ENCODE data around the gene TRIM9. TPM values are rescaled to one million over a fixed set of nuclear protein-coding genes. Genes with fewer than 3 reads are reported as not detected.

TRIM9 gene
- total and polyA plus RNA-seq, 9 of the 15 experiments (the other 6 are each of a cell fraction or from before 2014, with no cell fraction given) = 0.03 to 0.15 (median 0.04) TPM; not detected in 4

DNA sequence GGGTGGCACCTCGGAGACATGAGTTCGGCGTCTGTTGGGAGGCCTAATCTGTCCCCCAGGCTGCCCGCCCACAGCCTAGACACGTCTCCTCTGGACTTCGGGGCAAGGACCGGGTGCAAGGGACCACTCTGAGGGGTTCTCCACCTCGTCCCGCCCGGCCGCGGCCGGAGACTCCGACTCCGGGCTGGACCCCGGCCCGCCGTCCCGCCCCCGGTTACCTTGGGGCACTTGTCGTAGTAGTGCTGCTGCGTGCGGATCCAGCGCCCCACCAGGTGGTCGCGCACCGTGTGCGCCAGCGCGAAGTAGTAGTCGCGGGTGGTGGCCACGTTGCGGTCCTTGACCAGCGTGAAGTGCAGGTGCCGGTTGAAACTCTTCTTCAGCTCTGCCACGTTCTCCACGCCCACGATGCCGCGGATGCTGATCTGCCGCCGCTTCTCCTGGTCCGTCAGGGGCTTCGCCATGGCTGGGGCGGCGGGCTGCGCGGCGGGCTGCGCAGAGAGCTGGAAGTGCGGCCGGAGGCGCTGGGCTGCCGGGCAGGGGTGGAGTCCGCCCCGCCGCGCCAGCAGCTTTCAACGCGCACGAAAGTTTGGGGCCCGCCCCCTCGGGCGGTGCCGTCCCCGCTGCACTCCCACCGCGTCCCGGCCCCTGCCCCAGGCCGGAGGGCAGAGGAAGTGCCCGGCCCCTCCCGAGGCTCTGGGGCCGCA is 150.8 kb downstream of the TRIM9 start, which contains the start of gene PYGL (continued):
- TF ChIP-seq FUS (optimal IDR thresholded peaks at IDR 0.05; ENCODE audit: low read depth, low read length) (no peak), HNRNPL (IDR thresholded peaks at IDR 0.05; ENCODE audit: low read depth, low read length) (0 out of 2 replicates have a peak, but pooled peaks have one; percentile 34), ZNF695 (CRISPR knock-in tag; IDR thresholded peaks at IDR 0.05) (no peak), DMBX1 (CRISPR knock-in tag; IDR thresholded peaks at IDR 0.05; ENCODE audit: borderline replicate concordance) (no peak), FOXP1 (CRISPR knock-in tag; IDR thresholded peaks at IDR 0.05) (peak; percentile 27; the same call in 1 of the 2 replicates), SMAD4 (CRISPR knock-in tag; conservative IDR thresholded peaks at IDR 0.05) (0 out of 2 replicates have a peak, but pooled peaks have one; percentile 13), ZNF699 (CRISPR knock-in tag; IDR thresholded peaks at IDR 0.05; ENCODE audit: insufficient replicate concordance) (no peak), KDM5B (IDR thresholded peaks at IDR 0.05; ENCODE audit: insufficient replicate concordance, low read depth, low read length) (peak; percentile 78), NR1H2 (CRISPR knock-in tag; IDR thresholded peaks at IDR 0.05) (0 out of 2 replicates have a peak, but pooled peaks have one; percentile 55), MXI1 (IDR thresholded peaks at IDR 0.05; ENCODE audit: low read depth, low read length) (no peak), RBFOX2 (IDR thresholded peaks at IDR 0.05; ENCODE audit: low read depth, low read length) (peak; percentile 92), SOX6 (IDR thresholded peaks at IDR 0.05) (0 out of 2 replicates have a peak, but pooled peaks have one; percentile 27), ZC3H4 (CRISPR knock-in tag; IDR thresholded peaks at IDR 0.05; ENCODE audit: borderline replicate concordance) (no peak), ZNF3 (CRISPR knock-in tag; IDR thresholded peaks at IDR 0.05) (no peak), SP2 (IDR thresholded peaks at IDR 0.05; ENCODE audit: extremely low read depth, low read depth, low read length, poor library complexity, severe bottlenecking) (no peak), KLF10 (CRISPR knock-in tag; IDR thresholded peaks at IDR 0.05) (no peak), ETV1 (tag; conservative IDR thresholded peaks at IDR 0.05; ENCODE audit: low read depth) (no peak), CBFA2T2 (conservative IDR thresholded peaks at IDR 0.05) (no peak), TAF7 (tag; IDR thresholded peaks at IDR 0.05) (peak; percentile 41; the same call in 1 of the 2 replicates), MYC (IDR thresholded peaks at IDR 0.05; ENCODE audit: low read depth, low read length) (peak; percentile 90), MYC (CRISPR knock-in tag; IDR thresholded peaks at IDR 0.05; ENCODE audit: borderline replicate concordance, low read depth) (peak; percentile 55; the same call in 1 of the 2 replicates)
- TF ChIP-seq, protein P1, sequence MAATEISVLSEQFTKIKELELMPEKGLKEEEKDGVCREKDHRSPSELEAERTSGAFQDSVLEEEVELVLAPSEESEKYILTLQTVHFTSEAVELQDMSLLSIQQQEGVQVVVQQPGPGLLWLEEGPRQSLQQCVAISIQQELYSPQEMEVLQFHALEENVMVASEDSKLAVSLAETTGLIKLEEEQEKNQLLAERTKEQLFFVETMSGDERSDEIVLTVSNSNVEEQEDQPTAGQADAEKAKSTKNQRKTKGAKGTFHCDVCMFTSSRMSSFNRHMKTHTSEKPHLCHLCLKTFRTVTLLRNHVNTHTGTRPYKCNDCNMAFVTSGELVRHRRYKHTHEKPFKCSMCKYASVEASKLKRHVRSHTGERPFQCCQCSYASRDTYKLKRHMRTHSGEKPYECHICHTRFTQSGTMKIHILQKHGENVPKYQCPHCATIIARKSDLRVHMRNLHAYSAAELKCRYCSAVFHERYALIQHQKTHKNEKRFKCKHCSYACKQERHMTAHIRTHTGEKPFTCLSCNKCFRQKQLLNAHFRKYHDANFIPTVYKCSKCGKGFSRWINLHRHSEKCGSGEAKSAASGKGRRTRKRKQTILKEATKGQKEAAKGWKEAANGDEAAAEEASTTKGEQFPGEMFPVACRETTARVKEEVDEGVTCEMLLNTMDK (IDR thresholded peaks at IDR 0.05; ENCODE audit: borderline replicate concordance, insufficient read depth, low read depth, low read length, poor library complexity, severe bottlenecking) = no peak
- TF ChIP-seq, protein P2, sequence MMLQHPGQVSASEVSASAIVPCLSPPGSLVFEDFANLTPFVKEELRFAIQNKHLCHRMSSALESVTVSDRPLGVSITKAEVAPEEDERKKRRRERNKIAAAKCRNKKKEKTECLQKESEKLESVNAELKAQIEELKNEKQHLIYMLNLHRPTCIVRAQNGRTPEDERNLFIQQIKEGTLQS (IDR thresholded peaks at IDR 0.05) = no peak
- TF ChIP-seq, protein P2 (CRISPR knock-in tag; conservative IDR thresholded peaks at IDR 0.05) = no peak
- TF ChIP-seq, protein P3, sequence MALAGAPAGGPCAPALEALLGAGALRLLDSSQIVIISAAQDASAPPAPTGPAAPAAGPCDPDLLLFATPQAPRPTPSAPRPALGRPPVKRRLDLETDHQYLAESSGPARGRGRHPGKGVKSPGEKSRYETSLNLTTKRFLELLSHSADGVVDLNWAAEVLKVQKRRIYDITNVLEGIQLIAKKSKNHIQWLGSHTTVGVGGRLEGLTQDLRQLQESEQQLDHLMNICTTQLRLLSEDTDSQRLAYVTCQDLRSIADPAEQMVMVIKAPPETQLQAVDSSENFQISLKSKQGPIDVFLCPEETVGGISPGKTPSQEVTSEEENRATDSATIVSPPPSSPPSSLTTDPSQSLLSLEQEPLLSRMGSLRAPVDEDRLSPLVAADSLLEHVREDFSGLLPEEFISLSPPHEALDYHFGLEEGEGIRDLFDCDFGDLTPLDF (CRISPR knock-in tag; IDR thresholded peaks at IDR 0.05) = no peak

All from K562 (cell line).